HG02571 (cell line): ENCODE data around the gene C4B.
"Not testable (repeated sequence)": the region's sequence is repeated elsewhere in the genome, so short reads cannot be mapped to it uniquely, and the experiment has no call there.

ENCODE experiments used
- ATAC-seq: cut with Tn5 transposase; IDR thresholded peaks from one replicate; pipeline ENCODE4 v1.9.1; 2021; ENCODE audit warnings: mild to moderate bottlenecking, moderate library complexity; ENCODE audit not compliant: unreplicated experiment

C4B gene

GRCh38 chr6:32035283-32036013, 20.9 kb downstream of the C4B start:
- ATAC-seq, result not testable (repeated sequence)

- ATAC-seq, result not testable (repeated sequence)
These were observed 22.5 kb downstream of the C4B start for GRCh38 chr6:32037136-32037535.

GRCh38 chr6:32037598-32038524, 23.3 kb downstream of the C4B start, which contains the start of gene CYP21A2:
TSS of gene CYP21A2 (plus strand) at chr6:32038415. CDS start at chr6:32038423, 8 bp downstream.
- ATAC-seq, result not testable (repeated sequence)

- not testable (repeated sequence) for ATAC-seq
These were observed 24.3 kb downstream of the C4B start for GRCh38 chr6:32038878-32039277.

GRCh38 chr6:32039321-32040274, 25.0 kb downstream of the C4B start:
- not testable (repeated sequence) for ATAC-seq

GRCh38 chr6:32040299-32041049, 25.9 kb downstream of the C4B start:
- not testable (repeated sequence) for ATAC-seq

- ATAC-seq, result not testable (repeated sequence)
These were observed 26.4 kb downstream of the C4B start for GRCh38 chr6:32041050-32041321.

- not testable (repeated sequence) for ATAC-seq
These were observed 26.8 kb downstream of the C4B start for GRCh38 chr6:32041385-32041784.

- ATAC-seq, result not testable (repeated sequence)
These were observed 27.7 kb downstream of the C4B start for GRCh38 chr6:32042276-32042675.

GRCh38 chr6:32043589-32044380, 29.2 kb downstream of the C4B start:
- not testable (repeated sequence) for ATAC-seq

GRCh38 chr6:32044916-32045315, 30.3 kb downstream of the C4B start:
- ATAC-seq, result not testable (repeated sequence)

GRCh38 chr6:32045811-32046449, 31.3 kb downstream of the C4B start:
- ATAC-seq, result no peak

GRCh38 chr6:32046450-32047083, 32.0 kb downstream of the C4B start:
- no peak for ATAC-seq

GRCh38 chr6:32047084-32047478, 32.5 kb downstream of the C4B start:
- no peak for ATAC-seq

GRCh38 chr6:32047539-32047854, 32.9 kb downstream of the C4B start:
- ATAC-seq, result no peak

- no peak for ATAC-seq
These were observed 33.5 kb downstream of the C4B start for GRCh38 chr6:32047855-32048766.

- not testable (repeated sequence) for ATAC-seq
These were observed 34.6 kb downstream of the C4B start for GRCh38 chr6:32049149-32049548.
